Measurements from ENCODE around the gene MSI2.
A peak's percentile ranks its signal among the peaks of the same experiment; 100 is the strongest.

Gene MSI2

DNA sequence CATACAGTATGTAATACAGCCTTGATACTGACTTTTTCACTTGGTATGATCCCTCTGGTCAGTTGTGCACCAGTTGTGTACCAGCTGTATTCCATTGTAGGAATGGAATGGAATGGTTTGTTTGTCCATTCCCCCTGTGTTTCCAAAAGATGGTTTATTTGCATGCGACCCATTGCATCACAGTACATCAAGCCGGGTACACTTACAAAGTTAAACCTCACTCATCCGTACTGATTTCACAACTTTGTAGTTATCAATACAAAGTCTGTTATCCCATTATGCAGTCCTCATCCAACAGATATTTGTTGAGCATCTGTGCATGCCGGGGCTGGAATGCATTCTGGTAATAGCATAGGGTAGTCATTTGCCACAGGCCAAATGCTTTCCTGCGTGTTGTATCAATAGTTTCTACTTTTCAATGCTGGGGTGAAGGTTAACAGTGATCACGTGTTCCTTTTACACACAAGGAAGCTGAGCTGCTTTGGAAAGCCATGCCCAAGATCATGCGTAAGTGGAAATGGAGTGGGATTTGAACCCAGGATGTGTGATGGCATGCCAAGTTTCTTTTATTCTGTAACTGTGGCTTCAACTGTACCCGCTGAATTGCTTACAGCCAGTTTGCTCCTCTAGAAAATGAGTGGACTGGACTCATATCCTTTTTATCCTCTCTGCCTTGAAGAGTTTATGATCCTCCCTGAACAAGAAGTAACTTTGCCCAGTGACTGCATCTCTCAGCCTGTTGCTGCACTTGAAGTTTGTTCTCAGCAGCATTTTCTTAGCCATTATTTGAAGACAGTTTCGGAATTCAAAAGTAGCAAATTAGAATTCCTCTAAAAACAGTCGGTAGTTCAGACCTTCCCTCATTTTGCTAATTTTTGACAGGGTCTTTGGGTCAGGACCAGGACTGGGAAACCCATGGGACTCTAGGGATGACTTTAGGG is 260.2 kb downstream of the MSI2 start:
- H2AK5ac ChIP-seq (ENCODE audit: low read length), result no peak overlapping the region
- no peak overlapping the region for H3K4ac ChIP-seq (ENCODE audit: low read depth, low read length)
- H3K4me1 ChIP-seq (ENCODE audit: control insufficient read depth, low read depth, low read length), result peaks cover 5% of the 10 kb centered on the region
- H3K56ac ChIP-seq (ENCODE audit: low read length), result no peak overlapping the region
- H3K79me1 ChIP-seq (ENCODE audit: low read length), result no peaks in the 10 kb centered on the region
- H4K5ac ChIP-seq (ENCODE audit: low read length), result no peak overlapping the region
- no peak overlapping the region for H3K27ac ChIP-seq (ENCODE audit: low read depth, low read length)
- no peak overlapping the region for H3K4me2 ChIP-seq (ENCODE audit: low read length)
- H2BK5ac ChIP-seq (ENCODE audit: low read length), result no peak overlapping the region
- H3K36me3 ChIP-seq (ENCODE audit: control insufficient read depth, insufficient read depth, low read length), result no peaks in the 10 kb centered on the region
- H4K8ac ChIP-seq (ENCODE audit: low read depth, low read length), result no peak overlapping the region
- WGBS (ENCODE audit: extremely low coverage, insufficient coverage, low lambda C conversion rate), result no CpG with 5 or more reads among the region's 10 CpGs
- H2BK120ac ChIP-seq (ENCODE audit: low read depth, low read length), result no peak overlapping the region
- no peak for DNase-seq
- H3K23ac ChIP-seq (ENCODE audit: low read length), result no peak overlapping the region
- no peaks in the 10 kb centered on the region for H3K79me2 ChIP-seq (ENCODE audit: control insufficient read depth, insufficient read depth, low read length)
- H2BK15ac ChIP-seq (replicated peaks; ENCODE audit: low read depth), result no peak overlapping the region
- no peak overlapping the region for H3K4me3 ChIP-seq (ENCODE audit: low read length)
- no peak overlapping the region for H3K9ac ChIP-seq (ENCODE audit: low read length)
- H3K18ac ChIP-seq (ENCODE audit: low read length), result no peak overlapping the region
- H3K27me3 ChIP-seq (ENCODE audit: insufficient read depth, low read length, poor library complexity), result no peaks in the 10 kb centered on the region

DNA sequence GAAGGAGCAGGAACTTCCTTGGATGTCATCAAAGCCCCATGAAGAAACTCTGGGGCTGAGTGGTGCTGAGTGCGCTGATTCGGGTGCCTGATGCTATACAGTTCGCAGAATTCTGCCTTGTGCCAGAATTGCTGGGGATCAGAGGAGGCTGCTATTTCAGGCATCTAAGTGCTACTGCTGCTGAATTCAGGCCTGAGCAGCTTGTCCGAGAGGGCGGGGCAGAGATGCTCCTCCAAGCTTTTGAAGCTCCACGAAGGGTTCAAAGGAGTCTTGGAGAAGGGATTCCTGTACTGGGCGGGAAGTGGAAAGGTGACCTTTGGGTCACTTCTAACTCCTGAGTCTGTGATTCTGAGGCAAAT is 260.9 kb downstream of the MSI2 start:
- Histone ChIP-seq H3K4ac (ENCODE audit: low read depth, low read length) (no peak overlapping the region), H3K23ac (ENCODE audit: low read length) (no peak overlapping the region), H3K9ac (ENCODE audit: low read length) (no peak overlapping the region), H3K56ac (ENCODE audit: low read length) (no peak overlapping the region), H3K18ac (ENCODE audit: low read length) (no peak overlapping the region), H3K79me1 (ENCODE audit: low read length) (no peaks in the 10 kb centered on the region), H3K27me3 (ENCODE audit: insufficient read depth, low read length, poor library complexity) (no peaks in the 10 kb centered on the region), H3K4me3 (ENCODE audit: low read length) (no peak overlapping the region), H3K36me3 (ENCODE audit: control insufficient read depth, insufficient read depth, low read length) (no peaks in the 10 kb centered on the region), H2BK120ac (ENCODE audit: low read depth, low read length) (no peak overlapping the region), H3K27ac (ENCODE audit: low read depth, low read length) (no peak overlapping the region), H4K8ac (ENCODE audit: low read depth, low read length) (no peak overlapping the region), H4K5ac (ENCODE audit: low read length) (no peak overlapping the region), H3K4me2 (ENCODE audit: low read length) (no peak overlapping the region), H2AK5ac (ENCODE audit: low read length) (no peak overlapping the region), H2BK5ac (ENCODE audit: low read length) (no peak overlapping the region), H3K4me1 (ENCODE audit: control insufficient read depth, low read depth, low read length) (peaks cover 5% of the 10 kb centered on the region), H3K79me2 (ENCODE audit: control insufficient read depth, insufficient read depth, low read length) (no peaks in the 10 kb centered on the region), H2BK15ac (replicated peaks; ENCODE audit: low read depth) (no peak overlapping the region)
- WGBS (ENCODE audit: extremely low coverage, insufficient coverage, low lambda C conversion rate), result no CpG with 5 or more reads among the region's 7 CpGs
- DNase-seq, result no peak

GRCh38 chr17:57517632-57518456 is 261.5 kb downstream of the MSI2 start:
- Histone ChIP-seq H3K18ac (ENCODE audit: low read length) (no peak overlapping the region), H3K27me3 (ENCODE audit: insufficient read depth, low read length, poor library complexity) (no peaks in the 10 kb centered on the region), H4K8ac (ENCODE audit: low read depth, low read length) (no peak overlapping the region), H2BK120ac (ENCODE audit: low read depth, low read length) (no peak overlapping the region), H3K79me2 (ENCODE audit: control insufficient read depth, insufficient read depth, low read length) (no peaks in the 10 kb centered on the region), H3K9ac (ENCODE audit: low read length) (no peak overlapping the region), H3K4me2 (ENCODE audit: low read length) (no peak overlapping the region), H3K4ac (ENCODE audit: low read depth, low read length) (no peak overlapping the region), H2BK15ac (replicated peaks; ENCODE audit: low read depth) (no peak overlapping the region), H3K79me1 (ENCODE audit: low read length) (no peaks in the 10 kb centered on the region), H3K4me1 (ENCODE audit: control insufficient read depth, low read depth, low read length) (peaks cover 5% of the 10 kb centered on the region), H3K56ac (ENCODE audit: low read length) (no peak overlapping the region), H3K23ac (ENCODE audit: low read length) (no peak overlapping the region), H2BK5ac (ENCODE audit: low read length) (no peak overlapping the region), H3K4me3 (ENCODE audit: low read length) (no peak overlapping the region), H2AK5ac (ENCODE audit: low read length) (no peak overlapping the region), H3K27ac (ENCODE audit: low read depth, low read length) (no peak overlapping the region), H4K5ac (ENCODE audit: low read length) (no peak overlapping the region), H3K36me3 (ENCODE audit: control insufficient read depth, insufficient read depth, low read length) (no peaks in the 10 kb centered on the region)
- no CpG with 5 or more reads among the region's 8 CpGs for WGBS (ENCODE audit: extremely low coverage, insufficient coverage, low lambda C conversion rate)
- DNase-seq, result no peak

DNA sequence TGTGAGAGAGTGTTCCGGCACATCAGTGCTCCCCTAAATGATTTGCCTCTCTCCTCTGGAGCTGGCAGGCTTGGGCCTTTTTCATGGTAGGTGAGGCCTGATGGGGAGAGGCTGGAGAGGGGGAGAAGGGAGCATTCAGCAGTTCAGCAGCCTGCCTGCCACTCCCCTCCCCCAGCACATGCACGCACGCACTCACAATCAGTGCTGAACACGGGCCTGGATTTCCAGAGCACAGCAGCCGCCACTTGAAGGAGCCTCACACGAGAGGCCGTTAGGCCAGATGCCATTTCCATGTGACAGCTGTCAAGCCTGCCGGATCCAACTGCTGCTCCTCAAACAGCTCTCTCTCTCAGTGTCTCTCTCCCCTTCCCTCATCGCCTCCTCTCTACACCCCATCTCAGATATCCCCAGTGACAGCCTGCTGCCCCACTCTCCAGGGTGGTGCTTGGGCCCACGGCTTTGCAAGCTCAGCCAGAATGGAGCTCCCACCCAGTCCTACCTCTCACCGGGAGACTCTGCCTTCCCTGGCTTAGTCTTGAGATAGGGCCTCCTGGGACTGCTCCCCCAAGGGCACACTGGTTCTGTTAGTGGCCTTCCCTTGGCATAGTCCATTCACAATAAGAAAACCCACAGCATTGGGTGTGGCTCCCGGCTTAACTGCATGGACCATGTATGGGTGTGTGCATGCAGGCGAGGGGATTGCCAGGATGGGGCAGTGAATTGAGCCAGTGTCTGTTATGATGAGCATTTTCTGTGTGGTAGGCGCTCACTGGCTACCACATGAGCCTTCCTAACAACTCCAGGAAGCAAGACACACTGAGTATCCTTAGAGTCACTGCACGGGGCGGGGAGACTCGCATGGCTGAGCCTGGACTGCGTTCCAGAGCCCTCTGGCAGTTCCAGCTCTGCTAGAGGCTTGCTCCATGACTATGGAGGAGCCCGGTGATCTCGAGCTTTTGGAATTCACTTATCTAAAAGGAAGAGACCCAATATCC is 262.6 kb downstream of the MSI2 start:
- Histone ChIP-seq H3K18ac (ENCODE audit: low read length) (no peak overlapping the region), H3K56ac (ENCODE audit: low read length) (peak overlapping the region; percentile 46), H3K27ac (ENCODE audit: low read depth, low read length) (no peak overlapping the region), H2AK5ac (ENCODE audit: low read length) (no peak overlapping the region), H3K4me3 (ENCODE audit: low read length) (no peak overlapping the region), H2BK5ac (ENCODE audit: low read length) (no peak overlapping the region), H3K23ac (ENCODE audit: low read length) (no peak overlapping the region), H3K36me3 (ENCODE audit: control insufficient read depth, insufficient read depth, low read length) (no peaks in the 10 kb centered on the region), H2BK15ac (replicated peaks; ENCODE audit: low read depth) (no peak overlapping the region), H3K79me2 (ENCODE audit: control insufficient read depth, insufficient read depth, low read length) (no peaks in the 10 kb centered on the region), H3K79me1 (ENCODE audit: low read length) (no peaks in the 10 kb centered on the region), H2BK120ac (ENCODE audit: low read depth, low read length) (no peak overlapping the region), H4K5ac (ENCODE audit: low read length) (no peak overlapping the region), H3K9ac (ENCODE audit: low read length) (no peak overlapping the region), H4K8ac (ENCODE audit: low read depth, low read length) (no peak overlapping the region), H3K4me1 (ENCODE audit: control insufficient read depth, low read depth, low read length) (peaks cover 5% of the 10 kb centered on the region), H3K4ac (ENCODE audit: low read depth, low read length) (no peak overlapping the region), H3K4me2 (ENCODE audit: low read length) (no peak overlapping the region), H3K27me3 (ENCODE audit: insufficient read depth, low read length, poor library complexity) (no peaks in the 10 kb centered on the region)
- DNase-seq, result peak; percentile 94
- WGBS (ENCODE audit: extremely low coverage, insufficient coverage, low lambda C conversion rate), result no CpG with 5 or more reads among the region's 20 CpGs

DNA sequence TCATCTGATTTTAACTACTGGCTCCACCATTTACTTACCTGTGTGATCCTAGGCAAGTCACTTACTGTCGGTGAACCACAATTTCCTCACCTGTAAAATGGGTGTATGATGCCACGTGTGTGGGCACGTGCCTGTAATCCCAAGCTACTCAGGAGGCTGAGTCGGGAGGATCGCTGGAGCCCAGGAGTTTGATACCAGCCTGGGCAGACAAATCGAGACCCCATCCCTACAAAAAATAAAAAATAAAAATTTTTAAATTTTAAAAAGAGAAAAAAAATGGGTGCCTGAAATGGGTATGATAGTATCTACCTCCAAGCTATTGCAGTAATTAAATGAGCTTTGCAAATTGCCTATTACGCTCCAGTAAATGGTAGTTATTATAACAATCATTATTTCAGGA is 263.5 kb downstream of the MSI2 start:
- Histone ChIP-seq H2BK120ac (ENCODE audit: low read depth, low read length) (no peak overlapping the region), H3K23ac (ENCODE audit: low read length) (no peak overlapping the region), H2BK5ac (ENCODE audit: low read length) (no peak overlapping the region), H3K27me3 (ENCODE audit: insufficient read depth, low read length, poor library complexity) (no peaks in the 10 kb centered on the region), H3K79me1 (ENCODE audit: low read length) (no peaks in the 10 kb centered on the region), H3K79me2 (ENCODE audit: control insufficient read depth, insufficient read depth, low read length) (no peaks in the 10 kb centered on the region), H3K9ac (ENCODE audit: low read length) (no peak overlapping the region), H3K4me3 (ENCODE audit: low read length) (no peak overlapping the region), H3K27ac (ENCODE audit: low read depth, low read length) (no peak overlapping the region), H3K4me2 (ENCODE audit: low read length) (no peak overlapping the region), H3K4me1 (ENCODE audit: control insufficient read depth, low read depth, low read length) (peaks cover 5% of the 10 kb centered on the region), H2BK15ac (replicated peaks; ENCODE audit: low read depth) (no peak overlapping the region), H3K18ac (ENCODE audit: low read length) (no peak overlapping the region), H3K36me3 (ENCODE audit: control insufficient read depth, insufficient read depth, low read length) (no peaks in the 10 kb centered on the region), H2AK5ac (ENCODE audit: low read length) (no peak overlapping the region), H4K5ac (ENCODE audit: low read length) (no peak overlapping the region), H3K56ac (ENCODE audit: low read length) (peak overlapping the region; percentile 1), H3K4ac (ENCODE audit: low read depth, low read length) (no peak overlapping the region), H4K8ac (ENCODE audit: low read depth, low read length) (no peak overlapping the region)
- WGBS (ENCODE audit: extremely low coverage, insufficient coverage, low lambda C conversion rate), result no CpG with 5 or more reads among the region's 7 CpGs
- DNase-seq, result no peak
